Loucy (cell line): ENCODE results near the gene COA1.

Experiments
- CTCF ChIP-seq: fragments of 200-600 bp; sonication (generic); conservative IDR thresholded peaks from 2 replicates; pipeline ENCODE4 v1.5.1; 2014; ENCODE audit warnings: mild to moderate bottlenecking, antibody characterized with exemption, low read length
- EZH2phosphoT487 ChIP-seq: fragments of 200-600 bp; IDR thresholded peaks from 2 replicates; pipeline ENCODE4 v1.6.1; 2018; ENCODE audit warnings: antibody characterized with exemption, mild to moderate bottlenecking, moderate library complexity, borderline replicate concordance

DNA sequence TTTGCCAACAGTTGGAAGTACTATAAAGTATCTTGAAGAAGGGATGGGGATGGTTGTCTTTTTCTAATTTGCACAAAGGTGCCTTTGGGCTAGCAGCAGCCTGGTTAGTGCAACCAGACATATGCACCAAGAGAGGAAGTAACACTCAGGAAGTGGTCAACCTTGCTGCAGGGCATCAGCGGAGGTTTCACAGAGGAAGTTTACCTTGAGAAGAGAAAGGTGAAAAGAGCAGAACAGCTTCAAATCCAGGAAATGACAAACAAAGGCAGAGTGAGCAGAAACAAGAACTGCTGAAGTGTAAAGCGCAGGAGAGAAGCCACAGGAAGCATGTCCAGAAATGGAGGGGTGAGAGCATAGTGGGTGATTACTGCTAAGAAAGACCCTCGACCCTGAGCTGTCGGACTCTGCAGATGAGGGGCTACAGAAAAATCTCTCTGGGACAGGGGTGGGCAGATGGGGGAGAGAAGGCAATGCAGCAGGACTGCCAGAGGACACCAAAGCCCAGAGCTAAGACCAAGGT lies 79.5 kb downstream of the COA1 start:
- TF ChIP-seq CTCF (no peak), EZH2phosphoT487 (no peak)
